Measurements from ENCODE around the gene SDK2.
"Not testable (repeated sequence)": the region's sequence is repeated elsewhere in the genome, so short reads cannot be mapped to it uniquely, and the experiment has no call there.

Gene SDK2

GRCh38 chr17:73480740-73481139 lies 163.5 kb downstream of the SDK2 start:
- DNase-seq (ENCODE audit: low read depth), result no peak

- no peak for DNase-seq (ENCODE audit: low read depth)
Measured at GRCh38 chr17:73478768-73479424, 165.3 kb downstream of the SDK2 start.

GRCh38 chr17:73478334-73478733 lies 165.9 kb downstream of the SDK2 start:
- no peak for DNase-seq (ENCODE audit: low read depth)

- DNase-seq (ENCODE audit: low read depth), result no peak
Measured at GRCh38 chr17:73476890-73477350, 167.3 kb downstream of the SDK2 start.

- peak; percentile 3 for DNase-seq (ENCODE audit: low read depth)
Measured at GRCh38 chr17:73474370-73474988, 169.8 kb downstream of the SDK2 start.

GRCh38 chr17:73472715-73473114 lies 171.5 kb downstream of the SDK2 start:
- DNase-seq (ENCODE audit: low read depth), result not testable (repeated sequence)

- DNase-seq (ENCODE audit: low read depth), result no peak
Measured at GRCh38 chr17:73471924-73472323, 172.3 kb downstream of the SDK2 start.

- DNase-seq (ENCODE audit: low read depth), result no peak
Measured at GRCh38 chr17:73470316-73470826, 173.9 kb downstream of the SDK2 start.

- DNase-seq (ENCODE audit: low read depth), result no peak
Measured at GRCh38 chr17:73469311-73469710, 174.9 kb downstream of the SDK2 start.

GRCh38 chr17:73468221-73468620 lies 176.0 kb downstream of the SDK2 start:
- DNase-seq (ENCODE audit: low read depth), result no peak

- DNase-seq (ENCODE audit: low read depth), result no peak
Measured at GRCh38 chr17:73467651-73468050, 176.6 kb downstream of the SDK2 start.

GRCh38 chr17:73466704-73467433 lies 177.4 kb downstream of the SDK2 start:
- no peak for DNase-seq (ENCODE audit: low read depth)

- DNase-seq (ENCODE audit: low read depth), result no peak
Measured at GRCh38 chr17:73465953-73466230, 178.4 kb downstream of the SDK2 start.

GRCh38 chr17:73465130-73465952 lies 178.9 kb downstream of the SDK2 start:
- no peak for DNase-seq (ENCODE audit: low read depth)

- no peak for DNase-seq (ENCODE audit: low read depth)
Measured at GRCh38 chr17:73464447-73464846, 179.8 kb downstream of the SDK2 start.

- DNase-seq (ENCODE audit: low read depth), result no peak
Measured at GRCh38 chr17:73463821-73464220, 180.4 kb downstream of the SDK2 start.

GRCh38 chr17:73462823-73463222 lies 181.4 kb downstream of the SDK2 start:
- no peak for DNase-seq (ENCODE audit: low read depth)

- no peak for DNase-seq (ENCODE audit: low read depth)
Measured at GRCh38 chr17:73459980-73460379, 184.3 kb downstream of the SDK2 start.

- DNase-seq (ENCODE audit: low read depth), result no peak
Measured at GRCh38 chr17:73455767-73456166, 188.5 kb downstream of the SDK2 start.

- no peak for DNase-seq (ENCODE audit: low read depth)
Measured at GRCh38 chr17:73455050-73455687, 189.1 kb downstream of the SDK2 start.

GRCh38 chr17:73453494-73453893 lies 190.8 kb downstream of the SDK2 start:
- not testable (repeated sequence) for DNase-seq (ENCODE audit: low read depth)

- DNase-seq (ENCODE audit: low read depth), result no peak
Measured at GRCh38 chr17:73453090-73453489, 191.2 kb downstream of the SDK2 start.

Data from stimulated activated CD8-positive, alpha-beta memory T cell treated with anti-CD3 and anti-CD28 coated beads, Interleukin-12 subunit alpha, Interleukin-12 subunit beta, amount 100 ng/mL, for 1 hour (primary cell).